Measurements from ENCODE around the gene IMP3.

- TF ChIP-seq POLR2A (IDR thresholded peaks at IDR 0.05) (no peak), CTCF (IDR thresholded peaks at IDR 0.05) (no peak)
These were observed 43.2 kb downstream of the IMP3 start for GRCh38 chr15:75596703-75597345.
